Astrocyte of the cerebellum (primary cell): Measurements from ENCODE around the gene ANO8.

Source experiments
- DNase-seq: peaks from one replicate; pipeline ENCODE4 v3.0.0-alpha.2; 2011; ENCODE audit warnings: low read depth
- H3K4me3 ChIP-seq: 2 replicates; pipeline ENCODE4 v1.5.1; 2011; ENCODE audit warnings: mild to moderate bottlenecking, low read depth, low read length, moderate library complexity
- in situ Hi-C: cut with HindIII; loops from 2 replicates; pipeline ENCODE4 v1.10.0; 2017; ENCODE audit warnings: low sequenced_read_pairs
- TF ChIP-seq, protein P1 (sequence below): IDR thresholded peaks from 2 replicates; pipeline ENCODE4 v1.5.1; 2012; ENCODE audit warnings: low read length, low read depth, moderate library complexity, mild to moderate bottlenecking; ENCODE audit errors: missing control alignments

Gene ANO8

DNA sequence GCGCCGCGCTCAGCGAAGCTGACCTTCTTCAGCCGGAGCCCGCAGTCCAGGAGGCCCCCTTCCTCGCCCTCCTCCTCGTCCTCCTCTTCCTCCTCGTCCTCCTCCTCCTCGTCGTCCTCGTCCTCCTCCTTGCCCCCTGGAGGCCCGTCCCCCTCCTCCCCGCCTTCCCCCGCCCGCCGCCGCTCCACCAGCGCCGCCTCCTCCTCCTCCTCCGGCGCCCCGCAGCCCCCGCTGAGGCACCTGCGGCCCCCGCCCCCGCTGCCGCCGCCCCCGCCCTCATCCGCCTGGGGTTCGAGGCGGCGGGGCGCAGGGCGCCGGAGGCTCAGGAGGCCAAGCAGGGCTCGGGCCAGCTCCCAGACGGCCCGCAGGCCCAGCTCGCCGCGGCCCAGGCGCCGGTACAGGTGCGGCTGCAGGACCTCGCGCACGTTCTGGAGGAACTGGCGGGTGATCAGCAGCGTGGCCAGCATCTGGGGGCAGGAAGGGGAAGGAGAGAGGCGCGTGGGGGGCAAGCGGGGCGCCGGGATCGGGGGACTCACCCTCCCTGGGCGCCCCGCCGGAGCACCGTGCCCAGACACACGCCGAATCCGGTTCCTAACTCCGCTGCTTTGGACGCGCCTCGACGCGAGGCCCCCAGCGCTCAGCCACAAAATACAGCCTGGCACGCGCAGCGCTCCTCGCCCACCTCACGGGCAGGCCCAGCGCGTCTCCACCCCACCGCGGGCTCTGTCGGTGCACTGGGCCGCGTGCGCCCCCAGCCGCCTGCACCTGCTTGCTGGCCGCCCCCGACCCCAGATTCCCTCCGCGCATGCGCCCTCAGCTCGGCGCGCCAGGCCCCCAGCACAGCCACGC lies 5.9 kb downstream of the ANO8 start:
- no peak for DNase-seq
- H3K4me3 ChIP-seq: no peak overlapping the region
- in situ Hi-C loops: no loop called here
- TF ChIP-seq, protein P1, sequence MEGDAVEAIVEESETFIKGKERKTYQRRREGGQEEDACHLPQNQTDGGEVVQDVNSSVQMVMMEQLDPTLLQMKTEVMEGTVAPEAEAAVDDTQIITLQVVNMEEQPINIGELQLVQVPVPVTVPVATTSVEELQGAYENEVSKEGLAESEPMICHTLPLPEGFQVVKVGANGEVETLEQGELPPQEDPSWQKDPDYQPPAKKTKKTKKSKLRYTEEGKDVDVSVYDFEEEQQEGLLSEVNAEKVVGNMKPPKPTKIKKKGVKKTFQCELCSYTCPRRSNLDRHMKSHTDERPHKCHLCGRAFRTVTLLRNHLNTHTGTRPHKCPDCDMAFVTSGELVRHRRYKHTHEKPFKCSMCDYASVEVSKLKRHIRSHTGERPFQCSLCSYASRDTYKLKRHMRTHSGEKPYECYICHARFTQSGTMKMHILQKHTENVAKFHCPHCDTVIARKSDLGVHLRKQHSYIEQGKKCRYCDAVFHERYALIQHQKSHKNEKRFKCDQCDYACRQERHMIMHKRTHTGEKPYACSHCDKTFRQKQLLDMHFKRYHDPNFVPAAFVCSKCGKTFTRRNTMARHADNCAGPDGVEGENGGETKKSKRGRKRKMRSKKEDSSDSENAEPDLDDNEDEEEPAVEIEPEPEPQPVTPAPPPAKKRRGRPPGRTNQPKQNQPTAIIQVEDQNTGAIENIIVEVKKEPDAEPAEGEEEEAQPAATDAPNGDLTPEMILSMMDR: no peak

DNA sequence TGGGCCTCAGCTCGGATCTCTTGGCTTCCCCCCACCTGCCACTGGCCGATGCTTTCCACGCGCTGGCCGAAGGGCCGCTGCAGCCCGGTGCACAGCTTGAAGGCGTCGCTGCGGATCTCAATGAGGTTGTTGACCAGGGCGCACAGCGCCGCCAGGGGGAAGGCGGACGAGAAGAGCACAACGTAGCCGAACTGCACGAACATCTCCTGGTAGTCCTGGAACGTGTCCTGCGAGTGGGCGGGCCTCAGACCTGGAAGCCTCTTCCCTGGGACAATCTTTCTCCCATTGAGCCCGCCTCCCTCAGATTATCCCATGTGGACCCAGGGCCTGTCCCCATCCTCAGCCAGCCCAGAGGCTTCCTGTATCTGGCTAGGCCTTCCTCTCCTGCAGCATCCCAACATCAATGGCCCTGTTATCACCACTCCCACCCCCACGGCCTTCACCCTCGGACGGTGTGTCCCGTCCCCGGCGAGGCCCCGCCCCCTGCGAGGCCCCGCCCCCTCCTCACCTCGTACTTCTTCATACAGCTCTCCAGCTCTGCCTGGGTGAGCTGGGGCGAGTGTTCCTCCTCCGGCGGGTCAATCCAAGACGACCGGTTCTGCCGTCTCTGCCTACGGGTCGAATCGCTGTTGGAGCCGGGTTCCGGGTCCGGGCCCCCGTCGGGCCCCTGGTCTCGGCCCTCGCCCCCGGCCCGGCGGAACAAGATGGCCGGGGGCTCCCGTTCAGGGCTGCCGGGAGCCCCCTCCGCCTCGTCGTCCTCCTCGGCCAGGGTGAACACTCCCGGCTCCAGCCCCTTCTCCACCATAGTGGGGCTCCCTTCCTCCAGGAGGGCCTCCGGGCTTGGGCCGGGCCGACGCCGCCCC lies 6.8 kb downstream of the ANO8 start:
- no peak for DNase-seq
- no peak overlapping the region for H3K4me3 ChIP-seq
- TF ChIP-seq, protein P1: no peak
- in situ Hi-C loops: no loop called here

DNA sequence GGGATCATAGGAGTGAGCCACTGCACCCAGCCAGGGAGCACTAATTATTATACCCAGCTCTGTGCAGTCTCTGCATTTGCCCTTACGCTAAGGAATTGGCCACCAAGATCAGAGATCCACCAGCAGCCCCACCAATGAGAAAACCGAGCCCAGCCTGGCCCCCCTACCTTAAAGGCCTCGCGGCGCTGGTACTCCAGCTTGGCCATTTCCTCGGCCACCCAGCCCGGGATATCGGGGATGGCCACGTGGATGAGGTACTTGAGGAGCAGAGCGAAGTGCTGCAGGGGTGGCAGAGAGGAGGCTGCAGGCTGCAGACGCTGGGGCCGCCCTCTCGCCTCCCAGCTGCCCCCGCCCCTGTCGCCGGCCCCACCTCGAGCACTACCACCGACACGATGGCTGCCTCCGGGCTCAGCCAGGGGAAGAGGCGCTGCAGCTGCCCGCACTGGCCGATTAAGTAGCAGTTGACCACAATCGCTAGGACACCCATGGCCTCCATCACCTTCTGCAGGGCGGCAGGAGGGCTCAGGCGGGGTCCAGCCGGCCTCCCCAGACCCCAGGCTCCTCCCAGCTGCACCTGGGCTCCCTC lies 7.5 kb downstream of the ANO8 start:
- in situ Hi-C loops: no loop called here
- H3K4me3 ChIP-seq: no peak overlapping the region
- TF ChIP-seq, protein P1: no peak
- no peak for DNase-seq

DNA sequence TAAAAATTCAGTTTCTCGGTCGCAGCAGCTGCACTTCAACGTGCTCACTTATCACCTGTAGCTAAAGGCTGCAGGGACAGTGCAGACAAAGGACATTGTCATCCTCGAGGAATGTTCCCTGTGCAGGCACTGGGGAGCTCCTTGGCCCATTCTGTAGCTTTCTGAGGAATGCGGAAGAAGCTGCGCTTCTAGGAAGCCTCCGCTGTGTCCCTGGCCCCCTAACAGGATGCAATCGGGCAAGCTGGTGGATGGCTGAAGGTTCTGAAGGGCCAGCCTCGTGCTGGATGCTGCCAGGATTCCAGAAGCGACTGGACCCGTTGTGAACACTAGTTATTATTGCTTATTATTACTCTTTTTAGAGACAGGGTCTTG lies 8.1 kb downstream of the ANO8 start:
- H3K4me3 ChIP-seq: no peak overlapping the region
- no peak for DNase-seq
- TF ChIP-seq, protein P1: no peak
- in situ Hi-C loops: no loop called here

DNA sequence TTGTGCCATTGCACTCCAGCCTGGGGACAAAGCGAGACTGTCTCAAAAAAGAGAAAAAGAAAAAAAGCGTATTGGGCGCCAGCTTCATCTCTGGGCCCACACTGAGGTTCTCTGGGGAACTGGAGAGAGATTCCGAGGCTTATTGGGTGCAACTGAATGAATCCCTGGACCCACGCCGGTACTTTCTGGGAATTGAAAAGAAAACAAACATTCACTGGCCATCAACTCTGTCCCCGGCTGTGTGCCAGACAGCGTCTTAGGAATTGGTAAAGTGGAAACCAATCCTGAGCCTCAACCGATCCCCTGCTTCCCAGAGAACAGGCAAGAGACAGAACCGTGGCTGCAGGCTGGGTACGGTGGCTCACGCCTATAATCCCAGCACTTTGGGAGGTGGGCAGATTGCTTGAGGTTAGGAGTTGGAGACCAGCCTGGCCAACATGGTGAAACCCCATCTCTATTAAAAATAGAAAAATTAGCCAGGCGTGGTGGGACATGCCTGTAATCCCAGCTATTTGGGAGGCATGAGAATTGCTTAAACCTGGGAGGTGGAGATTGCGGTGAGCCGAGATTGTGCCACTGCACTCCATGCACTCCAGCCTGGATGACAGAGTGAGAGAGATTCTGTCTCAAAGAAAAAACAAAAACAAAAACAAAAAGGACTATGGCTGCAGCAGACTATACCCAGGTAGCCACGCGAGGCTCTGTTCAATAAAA lies 8.6 kb downstream of the ANO8 start:
- DNase-seq: no peak
- in situ Hi-C loops: no loop called here
- H3K4me3 ChIP-seq: no peak overlapping the region
- TF ChIP-seq, protein P1: no peak

DNA sequence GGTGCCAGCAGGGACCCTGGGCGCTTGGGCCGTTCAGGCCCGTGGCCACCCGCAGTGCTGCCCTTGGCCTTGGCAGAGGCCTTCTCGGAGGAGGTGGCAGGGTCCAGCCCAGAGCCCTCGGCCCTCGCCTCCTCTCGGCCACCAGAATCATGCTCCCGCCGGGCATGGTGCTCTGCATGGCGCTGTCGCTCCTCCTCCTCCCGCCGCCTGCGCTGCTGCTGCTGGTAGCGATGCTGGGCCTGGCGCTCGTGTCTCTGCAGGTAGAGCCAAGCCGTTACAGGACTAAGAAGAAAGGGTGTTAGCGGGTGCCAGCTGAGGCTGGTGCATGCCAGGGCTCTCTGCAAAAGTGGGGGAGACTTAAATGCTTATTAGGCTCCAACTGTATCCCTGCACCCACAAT lies 9.5 kb downstream of the ANO8 start:
- no peak overlapping the region for H3K4me3 ChIP-seq
- in situ Hi-C loops: no loop called here
- no peak for DNase-seq
- TF ChIP-seq, protein P1: no peak
